CD4-positive, alpha-beta T cell (primary cell): ENCODE measurements around the gene LLGL1. TPM values are rescaled to one million over a fixed set of nuclear protein-coding genes. Genes with fewer than 3 reads are reported as not detected.

Source experiments
- ATAC-seq: fragments of 200-7000 bp; cut with Tn5 transposase; one replicate; pipeline ENCODE4 v1.10.0; 2022; ENCODE audit warnings: mild to moderate bottlenecking; ENCODE audit not compliant: poor library complexity
- CTCF ChIA-PET: fragments of 350-600 bp; sonication (Branson Sonifier 250); formaldehyde crosslinking; loops from one replicate; lab custom pipeline; 2021; ENCODE audit warnings: antibody characterized with exemption, inconsistent platforms; lab: Charles Lee
- POLR2A ChIA-PET: fragments of 350-600 bp; sonication (Branson Sonifier 250); formaldehyde crosslinking; loops from one replicate; lab custom pipeline; 2021; ENCODE audit warnings: antibody characterized with exemption, inconsistent platforms; lab: Charles Lee
- DNase-seq, 14 experiments: peaks; one replicate each; pipeline ENCODE4 v3.0.0-alpha.2; 2013 to 2020; ENCODE audit warnings: mixed read lengths in 2 of 14
- H3K27ac ChIP-seq, 2 donors: one replicate each; pipeline versions ENCODE4 v1.5.1 to v1.7.0; 2013; ENCODE audit warnings: low read length in 2 of 2, low read depth in 1 of 2, mild to moderate bottlenecking in 1 of 2
- H3K27me3 ChIP-seq, 2 experiments: 1 replicate in 1 of 2; 2 replicates in 1 of 2; pipeline versions ENCODE4 v1.6.1 to v1.7.0; 2013; ENCODE audit warnings: low read length in 2 of 2, control low read depth in 1 of 2, mild to moderate bottlenecking in 1 of 2, moderate library complexity in 1 of 2; ENCODE audit not compliant: insufficient read depth in 2 of 2, control insufficient read depth in 1 of 2
- H3K36me3 ChIP-seq: one replicate; pipeline ENCODE4 v1.6.1; 2013; ENCODE audit warnings: low read length, control low read depth; ENCODE audit not compliant: insufficient read depth
- H3K4me1 ChIP-seq: one replicate; pipeline ENCODE4 v1.6.1; 2013; ENCODE audit warnings: low read length, control low read depth; ENCODE audit not compliant: insufficient read depth
- H3K4me3 ChIP-seq: one replicate; pipeline ENCODE4 v1.5.1; 2013; ENCODE audit warnings: mild to moderate bottlenecking, low read length, moderate library complexity
- H3K9me3 ChIP-seq, 2 experiments: 1 replicate in 1 of 2; 2 replicates in 1 of 2; pipeline versions ENCODE4 v1.6.1 to v1.7.0; 2013; ENCODE audit warnings: low read length in 2 of 2, mild to moderate bottlenecking in 2 of 2, control low read depth in 1 of 2, moderate library complexity in 1 of 2; ENCODE audit not compliant: control insufficient read depth in 1 of 2, insufficient read depth in 1 of 2
- H3K27ac Mint-ChIP-seq: one replicate; pipeline ENCODE4 v1.8.0; 2020; ENCODE audit warnings: mixed read lengths
- H3K27me3 Mint-ChIP-seq: one replicate; pipeline ENCODE4 v1.8.0; 2021; ENCODE audit warnings: mixed read lengths
- H3K36me3 Mint-ChIP-seq: one replicate; pipeline ENCODE4 v1.8.0; 2021; ENCODE audit warnings: low read depth, mixed read lengths
- H3K4me1 Mint-ChIP-seq: one replicate; pipeline ENCODE4 v1.8.0; 2021; ENCODE audit warnings: low read depth, mixed read lengths
- H3K4me3 Mint-ChIP-seq: one replicate; pipeline ENCODE4 v1.8.0; 2020; ENCODE audit warnings: mild to moderate bottlenecking, mixed read lengths
- H3K9me3 Mint-ChIP-seq: one replicate; pipeline ENCODE4 v1.8.0; 2020; ENCODE audit warnings: mixed read lengths
- CTCF ChIP-seq: fragments of 200-600 bp; IDR thresholded peaks from one replicate; pipeline ENCODE4 v1.8.0; 2022; ENCODE audit warnings: antibody characterized with exemption, mild to moderate bottlenecking
- intact Hi-C, 2 experiments: fragments of 100-400 bp; cut with DNase I in 1 of 2; cut with micrococcal nuclease in 1 of 2; formaldehyde crosslinking; loops; one replicate each; pipeline versions ENCODE4 v1.15.1 to v1.9.0; 2023 to 2025; cut with DNase I, micrococcal nuclease
- total RNA-seq, 174 experiments: library from RNA in 2 of 174; stranded (reverse) in 2 of 174; gene quantifications; one replicate each; pipeline ENCODE4 v1.2.3 and lab custom pipeline; 2021 to 2026

Gene LLGL1
- total RNA-seq, 2 experiments from 2014 or later: 10.8 to 11.6 TPM

GRCh38 chr17:18205861-18206260 is 19.6 kb upstream of the LLGL1 start:
- no peaks in the 10 kb centered on the region for H3K27me3 Mint-ChIP-seq
- H3K4me3 ChIP-seq: no peak overlapping the region
- ChIA-PET POLR2A (no interaction called here), CTCF (no interaction called here)
- H3K4me1 ChIP-seq: peaks cover 8% of the 10 kb centered on the region
- H3K9me3 ChIP-seq: no peaks in the 10 kb centered on the region
- peaks cover 79% of the 10 kb centered on the region for H3K36me3 ChIP-seq
- H3K4me1 Mint-ChIP-seq: peaks cover 8% of the 10 kb centered on the region
- TF ChIP-seq CTCF: no peak
- H3K27ac ChIP-seq: no peak overlapping the region
- DNase-seq (no peak), ATAC-seq (no peak)
- intact Hi-C loops: loop anchor here in 1 of 2 experiments (5.0 kb wide), 1 partner anchor 64 kb away; no protein-coding TSS in a partner anchor
- no peak overlapping the region for H3K27ac Mint-ChIP-seq
- H3K9me3 Mint-ChIP-seq: no peaks in the 10 kb centered on the region
- no peaks in the 10 kb centered on the region for H3K27me3 ChIP-seq
- peaks cover 82% of the 10 kb centered on the region for H3K36me3 Mint-ChIP-seq
- H3K4me3 Mint-ChIP-seq: no peak overlapping the region

- Histone ChIP-seq H3K27ac (no peak overlapping the region), H3K9me3 (no peaks in the 10 kb centered on the region), H3K36me3 (peaks cover 77% of the 10 kb centered on the region), H3K4me3 (no peak overlapping the region), H3K4me1 (peaks cover 4% of the 10 kb centered on the region), H3K27me3 (no peaks in the 10 kb centered on the region)
- ChIA-PET POLR2A (interaction anchor here (1.0 kb wide), 1 partner anchor 23 kb away, joined by 4 read pairs; the partner anchor contains the start of gene ALKBH5), CTCF (no interaction called here)
- no peak overlapping the region for H3K4me3 Mint-ChIP-seq
- ATAC-seq: no peak
- H3K27ac Mint-ChIP-seq: no peak overlapping the region
- H3K4me1 Mint-ChIP-seq: peaks cover 3% of the 10 kb centered on the region
- H3K9me3 Mint-ChIP-seq: no peaks in the 10 kb centered on the region
- TF ChIP-seq CTCF: no peak
- no peak for DNase-seq
- H3K27me3 Mint-ChIP-seq: no peaks in the 10 kb centered on the region
- intact Hi-C loops: loop anchor here in 1 of 2 experiments (5.0 kb wide), 1 partner anchor 65 kb away; no protein-coding TSS in a partner anchor
- H3K36me3 Mint-ChIP-seq: peaks cover 74% of the 10 kb centered on the region
Observed at GRCh38 chr17:18206962-18207361, 18.5 kb upstream of the LLGL1 start.

- H3K4me3 Mint-ChIP-seq: no peak overlapping the region
- Histone ChIP-seq H3K9me3 (no peaks in the 10 kb centered on the region), H3K36me3 (peaks cover 70% of the 10 kb centered on the region), H3K27me3 (no peaks in the 10 kb centered on the region), H3K4me3 (no peak overlapping the region), H3K27ac (no peak overlapping the region), H3K4me1 (peaks cover 4% of the 10 kb centered on the region)
- no peak for ATAC-seq
- no peak for DNase-seq
- TF ChIP-seq CTCF: no peak
- H3K27ac Mint-ChIP-seq: no peak overlapping the region
- ChIA-PET POLR2A (no interaction called here), CTCF (no interaction called here)
- H3K27me3 Mint-ChIP-seq: no peaks in the 10 kb centered on the region
- no peaks in the 10 kb centered on the region for H3K9me3 Mint-ChIP-seq
- peaks cover 3% of the 10 kb centered on the region for H3K4me1 Mint-ChIP-seq
- peaks cover 74% of the 10 kb centered on the region for H3K36me3 Mint-ChIP-seq
- intact Hi-C loops: loop anchor here in 1 of 2 experiments (5.0 kb wide), 1 partner anchor 66 kb away; no protein-coding TSS in a partner anchor
Observed at GRCh38 chr17:18208092-18208491, 17.3 kb upstream of the LLGL1 start.
